CD4-positive, alpha-beta T cell treated with Interleukin-6 at 100 ng/mL for 8 hours (primary cell): ENCODE results near the gene GRIK5.
A peak's percentile ranks its signal among the peaks of the same experiment; 100 is the strongest.
"Not testable (repeated sequence)": the region's sequence is repeated elsewhere in the genome, so short reads cannot be mapped to it uniquely, and the experiment has no call there.

Experiments used
- DNase-seq: peaks from one replicate; pipeline ENCODE4 v3.0.0-alpha.2; 2020; ENCODE audit warnings: mixed read lengths, low spot score

Gene GRIK5

DNA sequence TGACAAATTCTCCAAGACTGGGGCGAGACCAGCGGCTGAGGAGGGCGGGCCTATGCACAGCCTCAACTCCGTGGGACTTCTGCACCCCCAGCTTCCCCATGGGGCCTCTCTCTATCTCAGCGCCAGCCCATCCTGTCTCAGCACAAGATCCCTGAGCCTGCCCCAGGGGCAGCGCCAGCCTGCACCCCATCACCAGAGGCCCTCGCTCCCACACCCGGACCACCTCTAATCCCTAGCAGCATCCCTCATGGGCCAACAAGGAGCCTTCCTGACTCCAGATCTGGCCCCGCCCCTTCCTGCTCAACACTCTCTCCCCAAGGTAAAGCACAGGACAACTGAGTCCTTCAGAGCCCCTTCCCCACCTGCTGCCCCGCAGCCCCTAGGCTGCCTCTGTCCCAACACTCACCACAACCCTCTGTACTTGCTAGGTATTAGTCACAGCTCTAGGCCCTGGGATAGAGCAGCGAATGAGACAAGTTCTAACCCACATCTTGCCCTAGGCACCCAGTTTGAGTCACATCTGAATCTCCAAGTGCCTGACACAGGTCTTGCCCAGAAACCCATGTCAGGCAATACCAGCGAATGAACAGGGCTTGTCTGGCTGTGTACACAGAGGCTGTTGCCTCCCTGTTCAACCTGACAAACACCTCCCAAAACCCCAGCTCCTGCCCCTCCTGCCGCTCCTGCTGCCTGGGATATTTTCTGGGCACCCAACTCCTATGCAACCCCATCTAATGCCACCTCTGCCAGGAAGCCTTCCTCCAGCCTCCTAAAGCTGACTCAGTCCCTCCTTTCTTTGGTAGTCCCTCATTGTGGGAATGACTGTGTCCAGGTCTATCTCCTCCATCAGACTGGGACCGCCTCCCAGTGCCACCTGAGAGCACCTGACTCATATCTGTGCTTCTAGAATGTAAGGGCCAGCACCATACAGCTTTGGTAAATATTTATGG is 18.6 kb downstream of the GRIK5 start:
- DNase-seq: no peak

DNA sequence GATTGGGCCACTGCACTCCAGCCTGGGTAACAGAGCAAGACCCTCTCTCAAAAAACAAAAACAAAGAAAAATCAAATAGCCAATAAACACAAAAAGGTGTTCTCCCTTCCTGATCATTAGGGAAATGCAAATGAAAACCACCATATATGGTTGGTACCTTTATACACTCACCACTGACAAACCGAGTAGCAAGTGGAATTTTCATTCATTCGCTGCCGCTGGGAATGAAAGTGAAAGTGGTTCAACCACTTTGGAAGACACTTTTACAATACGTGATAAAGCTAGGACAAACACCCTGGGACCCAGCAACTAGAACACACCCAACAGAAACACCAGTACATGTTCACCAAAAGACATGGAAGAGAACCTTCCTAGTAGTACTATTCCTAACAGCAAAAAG is 21.0 kb downstream of the GRIK5 start:
- no peak for DNase-seq

DNA sequence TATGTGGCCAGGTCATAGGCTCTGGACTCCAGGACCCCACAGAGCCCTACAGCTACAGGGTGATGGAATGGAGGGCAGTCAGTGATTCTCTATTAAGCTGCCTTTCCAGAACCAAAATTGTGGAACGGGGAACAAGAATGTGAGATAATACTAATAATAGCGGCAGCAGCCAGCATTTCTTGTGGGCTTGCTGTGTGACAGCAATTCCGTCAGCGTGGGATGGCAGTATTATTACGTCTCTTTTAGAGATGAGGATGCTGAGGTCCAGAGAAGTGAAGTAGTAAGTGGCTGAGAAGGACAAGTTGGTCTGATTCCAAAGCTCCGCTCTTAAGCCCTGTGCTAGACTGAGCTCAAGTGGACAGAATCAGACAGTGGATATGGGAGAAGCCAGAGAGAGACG is 24.4 kb downstream of the GRIK5 start:
- no peak for DNase-seq

DNA sequence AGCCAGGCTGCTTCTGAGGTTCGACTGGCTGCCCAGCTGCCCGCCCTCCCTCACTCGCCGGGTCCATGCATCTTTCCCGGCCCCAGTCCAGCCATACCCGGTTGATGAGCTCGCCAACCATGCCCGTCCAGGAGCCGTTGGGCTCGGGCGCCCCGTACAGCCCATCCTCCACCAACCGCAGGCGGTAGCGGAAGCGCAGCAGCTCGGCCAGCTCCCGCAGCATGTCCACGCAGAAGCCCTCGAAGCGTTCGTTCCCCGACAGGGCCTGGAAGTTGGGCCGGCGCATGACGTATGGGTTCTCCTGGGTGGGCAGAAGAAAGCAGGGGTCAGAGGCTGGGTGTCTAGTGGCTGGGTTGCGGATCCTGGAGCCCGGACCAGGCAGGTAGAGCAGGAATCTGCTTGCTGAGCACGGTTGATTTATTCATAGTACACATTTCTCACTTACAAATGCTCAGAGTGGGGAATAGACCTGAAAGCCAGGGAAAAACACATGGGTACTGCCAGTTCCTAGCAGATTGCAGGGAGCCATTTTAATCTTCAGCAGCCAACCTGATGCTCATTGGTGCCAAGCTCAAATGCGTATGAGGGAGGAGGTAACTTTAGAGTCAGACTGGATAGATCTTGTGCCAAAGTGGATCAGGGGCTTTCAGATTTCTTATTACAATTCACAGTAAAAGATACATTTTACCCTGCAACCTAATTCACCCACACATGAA is 27.4 kb downstream of the GRIK5 start:
- no peak for DNase-seq

DNA sequence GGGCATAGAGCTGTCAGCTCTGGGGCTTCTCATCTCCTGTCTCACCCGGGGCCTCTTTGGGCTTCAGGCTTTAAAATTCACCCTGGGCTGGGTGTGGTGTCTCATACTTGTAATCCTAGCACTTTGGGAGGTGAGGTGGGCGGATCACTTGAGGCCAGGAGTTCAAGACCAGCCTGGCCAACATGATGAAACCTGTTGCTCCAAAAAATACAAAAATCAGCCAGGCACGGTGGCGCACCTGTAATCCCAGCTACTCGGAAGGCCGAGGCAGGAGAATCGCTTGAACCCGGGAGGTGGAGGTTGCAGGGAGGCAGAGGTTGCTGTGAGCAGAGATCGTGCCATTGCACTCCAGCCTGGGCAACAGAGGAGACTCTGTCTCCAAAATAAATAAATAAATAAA is 29.5 kb downstream of the GRIK5 start:
- not testable (repeated sequence) for DNase-seq

DNA sequence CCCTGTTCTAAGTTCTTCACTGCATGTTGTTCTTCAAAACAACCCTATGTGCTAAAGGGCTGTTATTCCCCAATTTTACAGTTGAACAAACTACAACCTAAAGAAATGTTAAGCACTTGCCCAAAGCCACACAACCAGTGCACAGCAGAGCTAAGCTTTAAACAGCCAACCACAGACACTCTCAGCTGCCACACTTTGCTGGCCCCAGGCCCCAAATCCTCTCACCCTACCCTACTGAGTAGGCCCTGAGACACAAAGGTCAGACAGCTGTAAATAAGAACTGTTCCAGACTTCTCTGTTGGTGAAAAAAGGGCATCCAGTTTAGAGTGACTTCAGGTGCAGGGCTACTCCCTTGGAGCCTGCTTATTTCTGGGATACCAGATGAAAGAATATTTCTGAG is 30.0 kb downstream of the GRIK5 start:
- DNase-seq: no peak

DNA sequence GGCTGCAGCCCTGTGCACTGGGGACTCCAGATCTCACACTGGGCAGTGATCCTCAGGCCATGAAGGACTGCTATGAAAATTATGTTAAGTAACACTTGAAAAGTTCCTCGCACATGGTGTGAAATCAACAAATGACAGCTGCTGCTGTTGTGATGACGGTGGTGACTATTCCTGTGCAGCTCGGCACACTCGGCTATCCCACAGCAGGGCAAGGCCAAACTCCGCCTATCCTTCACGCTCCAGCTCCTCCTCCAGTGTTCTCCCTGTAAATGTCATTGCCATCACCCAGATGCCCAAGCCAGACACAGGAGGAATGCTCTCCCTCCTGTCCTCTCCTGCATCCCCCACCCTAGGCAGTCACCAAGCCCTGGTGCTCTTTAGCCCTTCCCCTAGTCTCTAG is 31.3 kb downstream of the GRIK5 start:
- DNase-seq: no peak

DNA sequence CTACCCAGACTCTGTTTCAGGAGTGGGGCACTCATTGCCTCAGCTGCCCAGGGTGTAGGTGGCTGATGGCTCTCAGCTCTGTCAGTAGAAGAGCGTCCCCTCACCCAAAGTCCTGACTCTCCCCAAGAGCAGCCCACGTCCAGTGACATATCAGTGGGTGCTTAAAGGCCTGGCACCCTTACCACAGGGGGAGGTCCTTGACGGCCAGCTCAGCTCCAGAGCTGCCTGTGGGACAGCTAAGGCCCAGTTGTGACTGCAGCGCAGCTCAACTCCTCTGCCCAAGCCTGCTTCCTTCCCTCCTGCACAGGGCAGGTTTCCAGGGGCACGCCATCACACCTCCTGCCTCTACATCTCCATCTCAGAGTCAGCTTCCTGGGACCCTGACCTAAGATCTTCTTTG is 32.4 kb downstream of the GRIK5 start:
- no peak for DNase-seq

DNA sequence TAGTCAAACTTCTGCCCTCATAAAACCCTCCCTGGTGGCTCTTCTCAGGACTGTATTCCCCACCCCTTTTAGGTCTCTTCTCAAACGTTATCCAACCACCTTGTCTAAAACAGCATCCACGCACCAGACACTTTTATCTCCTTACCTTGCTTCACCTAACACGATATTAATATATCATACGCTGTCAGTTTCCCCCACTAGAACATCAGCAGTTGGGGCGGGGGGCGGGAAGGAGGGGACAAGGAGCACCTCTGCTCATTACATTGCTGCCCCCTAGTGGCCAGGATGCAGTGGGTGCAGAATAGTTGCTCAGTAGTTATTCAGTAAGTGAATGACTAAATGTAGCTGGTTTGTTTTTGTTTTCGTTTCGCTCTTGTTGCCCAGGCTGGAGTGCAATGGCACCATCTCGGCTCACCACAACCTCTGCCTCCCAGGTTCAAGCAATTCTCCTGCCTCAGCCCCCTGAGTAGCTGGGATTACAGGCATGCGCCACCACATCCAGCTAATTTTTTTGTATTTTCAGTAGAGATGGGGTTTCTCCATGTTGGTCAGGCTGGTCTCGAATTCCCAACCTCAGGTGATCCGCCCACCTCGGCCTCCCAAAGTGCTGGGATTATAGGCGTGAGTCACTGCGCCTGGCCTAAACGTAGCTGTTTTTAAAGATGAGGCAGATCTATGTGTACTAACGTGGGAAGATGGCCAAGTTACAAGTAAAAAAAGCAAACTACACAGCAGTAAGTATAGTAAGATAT is 35.2 kb downstream of the GRIK5 start:
- peak; percentile 67 for DNase-seq

DNA sequence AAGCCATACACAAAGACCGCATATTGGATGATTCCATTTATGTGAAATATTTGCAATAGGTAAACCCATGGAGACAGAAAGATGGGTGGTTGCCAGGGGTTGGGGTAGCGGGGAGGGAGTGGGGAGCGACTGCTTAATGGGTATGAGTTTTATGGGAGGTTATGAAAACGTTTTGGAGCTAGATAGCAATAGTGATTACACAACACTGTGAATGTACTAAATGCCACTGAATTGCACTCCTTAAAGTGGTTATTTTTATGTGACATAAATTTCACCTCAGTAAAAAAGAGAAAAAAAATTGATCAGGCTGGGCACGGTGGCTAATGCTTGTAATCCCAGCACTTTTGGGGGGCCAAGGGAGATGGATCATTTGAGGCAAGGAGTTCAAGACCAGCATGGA is 36.6 kb downstream of the GRIK5 start:
- no peak for DNase-seq

DNA sequence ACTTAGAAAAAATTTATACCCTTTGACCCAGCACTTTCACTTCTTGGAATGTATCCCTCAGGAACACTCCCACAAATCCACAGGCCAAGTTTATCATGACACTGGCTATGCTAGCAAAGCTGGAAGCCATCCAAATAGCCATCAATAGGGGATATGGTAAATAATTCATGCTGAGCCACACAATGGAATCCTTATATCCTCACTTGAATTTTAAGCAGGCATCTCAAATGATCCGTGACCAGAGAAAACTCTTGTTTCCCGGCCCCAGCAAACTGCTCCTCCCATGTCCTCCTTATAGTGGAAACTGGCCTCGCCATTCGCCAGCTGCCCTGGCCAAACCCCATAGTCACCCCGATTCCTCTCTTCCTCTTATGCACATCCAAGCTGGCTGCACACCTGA is 37.6 kb downstream of the GRIK5 start:
- DNase-seq: no peak

DNA sequence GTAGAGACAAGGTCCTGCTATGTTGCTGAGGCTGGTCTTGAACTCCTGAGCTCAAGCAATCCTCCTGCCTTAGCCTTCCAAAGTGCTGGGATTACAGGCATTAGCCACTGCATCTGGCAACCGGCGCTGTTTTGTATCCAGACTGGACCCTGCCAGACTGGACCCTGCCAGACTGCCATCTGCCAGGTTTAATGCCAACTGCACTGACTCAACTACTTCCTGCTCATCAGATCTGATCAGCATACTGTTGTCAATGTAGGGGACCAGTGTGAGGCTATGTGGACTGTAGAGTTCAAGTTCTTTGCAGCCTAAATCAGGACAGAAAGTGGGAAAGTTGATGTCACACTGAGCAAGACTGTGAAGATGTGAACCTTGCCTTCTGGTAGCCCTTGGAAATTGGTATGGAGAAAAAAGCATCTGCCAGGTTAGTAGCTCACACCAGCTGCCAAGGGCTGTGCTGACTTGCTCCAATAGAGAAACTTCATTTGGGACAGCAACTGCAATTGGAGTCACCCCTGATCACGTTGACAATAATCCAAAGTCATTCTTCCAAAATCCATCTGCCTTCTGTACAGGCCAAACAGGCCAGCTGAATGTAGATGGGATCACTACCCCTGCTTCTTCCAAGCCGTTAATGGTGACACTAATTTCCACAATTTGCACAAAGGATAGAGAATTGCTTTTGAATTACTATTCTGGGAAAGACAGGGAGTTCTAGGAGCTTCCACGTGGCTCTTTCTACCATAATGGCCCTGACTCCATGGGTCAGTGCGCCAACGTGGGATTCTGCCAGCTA is 39.2 kb downstream of the GRIK5 start:
- DNase-seq: no peak

DNA sequence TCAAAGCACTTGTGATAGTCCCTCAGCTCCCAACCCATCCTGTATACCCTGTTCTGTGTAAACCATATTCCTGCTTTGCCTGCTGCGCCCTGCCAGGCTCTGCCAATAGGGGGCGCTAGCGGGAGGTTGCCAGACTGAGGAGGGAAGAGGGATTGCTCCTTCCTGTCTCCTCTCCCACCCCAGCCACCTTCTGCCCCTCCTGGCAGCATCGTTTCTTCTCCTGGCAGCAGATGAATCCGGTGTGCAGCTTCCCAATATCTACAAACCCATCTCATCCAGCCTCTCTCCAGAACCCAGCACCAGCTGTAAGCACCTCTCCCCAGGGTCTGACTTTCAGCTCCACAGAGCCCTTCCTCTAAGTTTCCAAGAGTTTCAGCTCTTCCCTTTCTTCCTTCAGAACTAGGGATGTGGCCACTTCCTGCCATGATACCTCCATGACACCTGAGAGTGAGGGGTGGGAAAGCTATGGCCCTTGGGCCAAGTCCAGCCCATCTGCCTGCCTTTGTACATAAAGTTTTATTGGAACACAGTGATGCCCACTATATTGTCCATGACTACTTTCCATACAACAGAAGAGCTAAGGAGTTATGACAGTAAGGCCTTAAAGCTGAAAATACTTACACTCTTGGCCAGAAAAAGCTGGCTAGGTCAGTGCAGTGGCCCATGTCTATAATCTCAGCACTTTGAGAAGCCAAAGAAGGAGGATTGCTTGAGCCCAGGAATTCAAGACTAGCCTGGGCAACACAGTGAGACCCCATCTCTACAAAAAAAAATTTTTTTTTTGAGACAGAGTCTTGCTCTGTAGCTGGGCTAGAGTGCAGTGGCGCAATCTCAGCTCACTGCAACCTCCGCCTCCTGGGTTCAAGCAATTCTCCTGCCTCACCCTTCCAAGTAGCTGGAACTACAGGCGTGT is 41.4 kb downstream of the GRIK5 start:
- DNase-seq: no peak

DNA sequence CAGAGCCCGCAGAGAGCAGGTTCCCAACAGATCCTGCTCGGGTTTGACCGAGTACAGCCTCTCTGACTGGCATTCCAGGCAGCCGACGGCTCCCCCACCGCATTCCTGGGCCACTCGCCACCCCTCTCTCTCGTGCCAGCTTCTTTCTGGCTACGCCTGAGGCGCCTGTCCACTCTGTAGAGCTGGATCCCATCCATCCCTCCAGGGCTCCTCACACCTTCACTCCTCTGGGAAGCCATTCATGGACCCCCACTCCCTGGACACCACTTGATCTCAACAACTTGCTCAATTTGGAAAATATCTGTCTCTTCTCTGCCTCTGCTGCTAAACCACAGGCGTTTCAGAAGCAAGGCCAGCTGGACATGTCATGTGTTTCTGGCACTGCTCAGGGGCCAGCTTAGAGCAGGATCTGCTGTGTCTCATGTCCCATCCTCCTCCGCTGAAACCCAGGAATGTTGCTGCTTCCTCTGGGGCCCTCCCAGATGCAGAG is 45.3 kb downstream of the GRIK5 start:
- no peak for DNase-seq

DNA sequence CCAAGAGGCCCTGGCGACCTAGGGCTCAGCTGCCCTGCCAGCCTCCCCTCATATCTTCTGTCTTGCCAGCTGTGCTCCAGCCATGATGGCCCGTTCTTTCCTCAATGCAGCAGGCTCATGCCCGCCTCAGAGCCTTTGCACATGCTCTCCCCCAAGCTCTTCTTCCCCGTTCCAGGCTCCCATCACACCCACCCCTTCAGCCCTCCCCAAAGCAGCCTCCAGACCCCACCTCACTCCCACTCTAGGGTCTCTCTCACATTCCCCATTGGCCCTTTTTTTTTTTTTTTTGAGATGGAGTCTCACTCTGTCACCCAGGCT is 46.1 kb downstream of the GRIK5 start:
- no peak for DNase-seq

DNA sequence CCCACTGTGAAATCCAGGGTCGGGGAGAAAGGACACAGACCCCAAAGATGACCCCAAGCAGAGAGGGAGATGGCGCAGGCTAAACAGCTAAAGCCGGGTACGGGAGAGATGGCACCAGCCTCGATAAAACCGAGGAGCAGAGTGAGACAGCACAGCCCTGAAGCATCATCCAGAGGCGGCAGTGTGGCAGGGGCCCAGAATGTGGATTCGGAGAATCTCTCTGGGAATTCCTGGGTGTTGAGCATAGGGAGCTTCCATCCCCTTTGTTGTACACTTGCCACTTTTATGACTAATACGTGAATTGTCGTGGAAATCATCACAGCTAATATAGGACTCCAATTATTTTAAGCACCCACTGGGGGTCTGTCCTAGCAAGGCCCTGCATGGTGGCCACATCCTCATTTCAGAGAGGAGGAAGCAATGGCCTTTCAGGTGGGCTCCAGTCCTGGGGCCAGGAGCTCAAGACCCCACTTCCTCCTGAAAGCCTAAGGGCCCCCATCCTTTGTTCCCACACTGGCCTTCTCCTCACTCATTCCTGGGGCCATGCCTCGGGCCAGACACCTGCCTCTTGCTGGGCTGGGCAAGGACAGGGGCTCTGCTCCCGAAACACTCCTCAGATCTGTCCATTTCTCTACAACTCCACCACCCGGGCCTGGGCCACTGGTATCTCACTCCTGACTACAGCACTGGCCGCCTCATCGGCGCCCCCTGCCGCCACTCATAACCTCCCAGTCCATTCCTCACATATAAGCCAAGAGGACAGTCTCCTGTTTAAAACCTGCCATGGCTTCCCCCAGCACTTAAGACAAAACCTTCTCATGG is 46.7 kb downstream of the GRIK5 start:
- no peak for DNase-seq

DNA sequence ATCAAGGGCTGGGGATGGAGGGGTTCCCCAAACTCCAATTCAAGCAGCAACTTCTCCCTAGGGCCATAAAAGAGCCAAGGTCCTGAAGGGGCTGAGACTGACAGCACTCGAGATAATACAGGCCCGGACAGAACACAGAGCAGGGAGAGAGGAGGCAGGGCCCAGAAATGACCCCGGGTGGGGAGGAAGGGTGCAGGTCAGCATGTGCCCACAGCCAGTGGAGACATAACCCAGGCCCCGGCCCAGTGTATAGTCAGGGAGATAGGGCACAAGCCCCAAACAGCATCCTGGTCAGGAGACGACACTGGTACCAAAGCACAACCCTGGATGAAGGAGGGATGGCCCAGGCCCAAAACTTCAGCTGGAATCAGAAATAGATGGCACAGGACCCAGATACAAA is 47.4 kb downstream of the GRIK5 start:
- DNase-seq: no peak

DNA sequence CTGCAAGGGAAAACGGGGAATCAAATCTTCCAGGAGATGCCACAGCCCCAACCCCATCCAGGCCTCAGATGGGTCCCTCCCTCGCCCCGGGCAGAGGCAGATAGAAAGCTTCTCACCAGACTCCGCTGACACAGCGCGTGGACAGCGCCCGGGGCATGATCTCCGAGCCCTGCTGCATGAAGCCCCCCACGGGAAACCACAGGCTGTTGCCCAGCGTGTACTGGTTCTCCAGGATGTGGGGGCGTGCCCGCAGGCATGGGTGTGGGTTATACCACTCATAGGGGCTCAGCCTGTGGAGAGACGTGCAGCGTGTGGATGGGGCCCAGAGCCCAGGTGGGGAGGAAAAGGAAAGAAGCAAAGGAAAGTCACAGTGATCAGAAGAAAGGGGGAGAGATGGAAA is 48.8 kb downstream of the GRIK5 start:
- DNase-seq: no peak

DNA sequence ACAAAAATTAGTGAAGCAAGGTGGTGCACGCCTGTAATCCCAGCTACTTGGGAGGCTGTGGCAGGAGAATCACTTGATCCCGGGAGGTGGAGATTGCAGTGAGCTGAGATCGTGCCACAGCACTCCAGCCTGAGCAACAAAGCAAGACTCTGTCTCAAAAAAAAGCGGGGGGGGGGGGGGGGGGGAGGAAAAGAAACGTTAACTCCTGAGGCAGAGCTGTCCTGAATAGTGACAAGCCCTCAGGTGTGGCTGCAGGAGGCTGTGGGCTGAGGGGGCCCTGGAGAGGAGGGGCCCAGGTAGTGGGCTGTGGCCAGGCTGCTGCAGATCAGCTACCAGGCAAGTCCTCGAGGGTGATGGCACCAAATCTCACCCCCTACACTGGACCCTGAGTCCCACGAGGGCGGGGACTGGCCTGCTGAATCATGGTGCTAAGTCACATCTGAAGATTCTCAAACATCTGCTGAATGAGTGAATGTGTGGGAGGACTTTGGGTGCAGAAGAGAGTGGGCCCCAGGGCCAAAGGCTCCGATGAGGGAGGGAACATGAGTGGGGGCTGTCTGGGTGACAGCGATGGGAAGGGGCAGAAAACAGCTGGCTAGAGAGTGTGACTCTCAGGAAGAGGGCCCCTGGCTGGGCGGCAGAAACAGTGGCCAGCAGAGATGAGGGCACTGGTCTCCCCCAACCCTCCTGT is 51.4 kb downstream of the GRIK5 start:
- DNase-seq: no peak
